Loucy (cell line): ENCODE measurements around the gene DGAT2.

Experiments used
- H2AFZ ChIP-seq: fragments of 200-600 bp; sonication (generic); 2 replicates; pipeline ENCODE4 v1.6.0; 2016; ENCODE audit warnings: antibody characterized with exemption, mild to moderate bottlenecking, low read length, moderate library complexity
- H3F3A ChIP-seq: fragments of 200-600 bp; 2 replicates; pipeline ENCODE4 v1.6.0; 2016; ENCODE audit warnings: antibody characterized with exemption, low read depth, mild to moderate bottlenecking
- H3K27me3 ChIP-seq: fragments of 200-600 bp; sonication (generic); 2 replicates; pipeline ENCODE4 v1.6.1; 2014; ENCODE audit warnings: low read length, mild to moderate bottlenecking; ENCODE audit not compliant: insufficient read depth, poor library complexity, severe bottlenecking
- H3K36me3 ChIP-seq: fragments of 200-600 bp; sonication (generic); 2 replicates; pipeline ENCODE4 v1.6.1; 2016; ENCODE audit warnings: low read length; ENCODE audit not compliant: insufficient read depth
- H3K4me1 ChIP-seq: fragments of 200-600 bp; sonication (generic); 2 replicates; pipeline ENCODE4 v1.5.1; 2014; ENCODE audit warnings: low read length, mild to moderate bottlenecking; ENCODE audit not compliant: insufficient read depth, poor library complexity, severe bottlenecking
- H3K4me2 ChIP-seq: fragments of 200-600 bp; sonication (generic); 2 replicates; pipeline ENCODE4 v1.6.0; 2014; ENCODE audit warnings: antibody characterized with exemption, low read length, low read depth, mild to moderate bottlenecking; ENCODE audit not compliant: poor library complexity, severe bottlenecking
- H3K4me3 ChIP-seq: fragments of 200-600 bp; sonication (generic); 2 replicates; pipeline ENCODE4 v1.5.1; 2014; ENCODE audit warnings: low read length, mild to moderate bottlenecking, mixed read lengths; ENCODE audit not compliant: poor library complexity, severe bottlenecking
- H3K79me2 ChIP-seq: fragments of 200-600 bp; sonication (generic); 2 replicates; pipeline ENCODE4 v1.6.1; 2014; ENCODE audit warnings: low read length; ENCODE audit not compliant: insufficient read depth
- H3K9ac ChIP-seq: fragments of 200-600 bp; sonication (generic); 2 replicates; pipeline ENCODE4 v1.6.0; 2014; ENCODE audit warnings: mild to moderate bottlenecking, low read depth, low read length, moderate library complexity; ENCODE audit not compliant: poor library complexity, severe bottlenecking
- H3K9me2 ChIP-seq: fragments of 200-600 bp; sonication (generic); replicated peaks from 2 replicates; pipeline ENCODE4 v1.6.1; 2016; ENCODE audit warnings: low read depth, low read length, mixed read lengths
- H3K9me3 ChIP-seq: fragments of 200-600 bp; sonication (generic); 2 replicates; pipeline ENCODE4 v1.6.1; 2014; ENCODE audit warnings: mild to moderate bottlenecking, antibody characterized with exemption, low read length, low read depth; ENCODE audit not compliant: insufficient read depth
- H4K20me1 ChIP-seq: fragments of 200-600 bp; sonication (generic); 2 replicates; pipeline ENCODE4 v1.6.0; 2014; ENCODE audit warnings: antibody characterized with exemption, low read length, mild to moderate bottlenecking; ENCODE audit not compliant: insufficient read depth, poor library complexity, severe bottlenecking
- EZH2phosphoT487 ChIP-seq: fragments of 200-600 bp; IDR thresholded peaks from 2 replicates; pipeline ENCODE4 v1.6.1; 2018; ENCODE audit warnings: antibody characterized with exemption, mild to moderate bottlenecking, moderate library complexity, borderline replicate concordance
- TF ChIP-seq, protein P1 (sequence below): fragments of 200-600 bp; sonication (generic); conservative IDR thresholded peaks from 2 replicates; pipeline ENCODE4 v1.5.1; 2014; ENCODE audit warnings: mild to moderate bottlenecking, antibody characterized with exemption, low read length

Gene DGAT2

DNA sequence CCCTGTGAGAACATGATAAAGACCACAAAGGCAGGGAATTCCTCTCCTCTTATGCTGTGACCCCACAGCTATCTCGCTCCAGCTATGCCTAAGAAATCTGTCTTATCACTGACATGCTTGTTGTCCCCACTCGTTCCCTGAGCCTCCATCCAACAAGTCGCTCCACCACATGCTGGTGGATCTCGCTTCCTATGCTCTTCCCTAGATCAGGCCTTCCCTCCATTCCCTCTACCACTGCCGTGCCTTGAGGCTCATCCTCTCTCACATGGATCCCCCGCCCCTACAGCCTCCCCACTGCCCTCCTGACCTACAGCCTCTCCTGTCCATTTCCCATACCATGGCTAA, 1.4 kb upstream of the DGAT2 start:
- Histone ChIP-seq H3K27me3 (no peaks in the 10 kb centered on the region), H3K79me2 (no peaks in the 10 kb centered on the region), H3K36me3 (no peaks in the 10 kb centered on the region), H3F3A (no peaks in the 10 kb centered on the region), H3K4me2 (no peak overlapping the region), H2AFZ (no peak overlapping the region), H3K9ac (no peak overlapping the region), H3K9me3 (no peaks in the 10 kb centered on the region), H3K4me3 (no peak overlapping the region), H4K20me1 (no peaks in the 10 kb centered on the region), H3K9me2 (no peaks in the 10 kb centered on the region), H3K4me1 (peaks cover 24% of the 10 kb centered on the region)
- TF ChIP-seq, protein P1, sequence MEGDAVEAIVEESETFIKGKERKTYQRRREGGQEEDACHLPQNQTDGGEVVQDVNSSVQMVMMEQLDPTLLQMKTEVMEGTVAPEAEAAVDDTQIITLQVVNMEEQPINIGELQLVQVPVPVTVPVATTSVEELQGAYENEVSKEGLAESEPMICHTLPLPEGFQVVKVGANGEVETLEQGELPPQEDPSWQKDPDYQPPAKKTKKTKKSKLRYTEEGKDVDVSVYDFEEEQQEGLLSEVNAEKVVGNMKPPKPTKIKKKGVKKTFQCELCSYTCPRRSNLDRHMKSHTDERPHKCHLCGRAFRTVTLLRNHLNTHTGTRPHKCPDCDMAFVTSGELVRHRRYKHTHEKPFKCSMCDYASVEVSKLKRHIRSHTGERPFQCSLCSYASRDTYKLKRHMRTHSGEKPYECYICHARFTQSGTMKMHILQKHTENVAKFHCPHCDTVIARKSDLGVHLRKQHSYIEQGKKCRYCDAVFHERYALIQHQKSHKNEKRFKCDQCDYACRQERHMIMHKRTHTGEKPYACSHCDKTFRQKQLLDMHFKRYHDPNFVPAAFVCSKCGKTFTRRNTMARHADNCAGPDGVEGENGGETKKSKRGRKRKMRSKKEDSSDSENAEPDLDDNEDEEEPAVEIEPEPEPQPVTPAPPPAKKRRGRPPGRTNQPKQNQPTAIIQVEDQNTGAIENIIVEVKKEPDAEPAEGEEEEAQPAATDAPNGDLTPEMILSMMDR: no peak
- TF ChIP-seq EZH2phosphoT487: no peak

GRCh38 chr11:75767793-75768111, 826 bp upstream of the DGAT2 start:
- Histone ChIP-seq H3K9ac (peak overlapping the region; percentile 66), H3K36me3 (no peaks in the 10 kb centered on the region), H3K4me3 (peak overlapping the region; percentile 71), H4K20me1 (no peaks in the 10 kb centered on the region), H3K79me2 (no peaks in the 10 kb centered on the region), H3K4me1 (peaks cover 26% of the 10 kb centered on the region), H2AFZ (peak overlapping the region; percentile 95), H3K27me3 (no peaks in the 10 kb centered on the region), H3K9me3 (no peaks in the 10 kb centered on the region), H3K4me2 (peak overlapping the region; percentile 73), H3K9me2 (no peaks in the 10 kb centered on the region), H3F3A (no peaks in the 10 kb centered on the region)
- TF ChIP-seq, protein P1: no peak

- Histone ChIP-seq H2AFZ (peak overlapping the region; percentile 95), H3K4me2 (peak overlapping the region; percentile 73), H3F3A (no peaks in the 10 kb centered on the region), H3K9me2 (no peaks in the 10 kb centered on the region), H3K79me2 (no peaks in the 10 kb centered on the region), H3K4me1 (peaks cover 26% of the 10 kb centered on the region), H4K20me1 (no peaks in the 10 kb centered on the region), H3K36me3 (no peaks in the 10 kb centered on the region), H3K27me3 (no peaks in the 10 kb centered on the region), H3K4me3 (peak overlapping the region; percentile 71), H3K9me3 (no peaks in the 10 kb centered on the region), H3K9ac (peak overlapping the region; percentile 66)
- no peak for TF ChIP-seq EZH2phosphoT487
- TF ChIP-seq, protein P1: no peak
Measured at GRCh38 chr11:75768909-75769771, 562 bp downstream of the DGAT2 start.
